ENCODE data around the gene GPRIN2. TPM values are rescaled to one million over a fixed set of nuclear protein-coding genes. Genes with fewer than 3 reads are reported as not detected.
A peak's percentile ranks its signal among the peaks of the same experiment; 100 is the strongest.
"Not testable (repeated sequence)": the region's sequence is repeated elsewhere in the genome, so short reads cannot be mapped to it uniquely, and the experiment has no call there.

The GPRIN2 gene
- total and polyA plus RNA-seq, 2 donors: 0.24 to 0.82 TPM

GRCh38 chr10:46573314-46573713 is 16.9 kb upstream of the GPRIN2 start:
- not testable (repeated sequence) for H3K27ac ChIP-seq (ENCODE audit: low read depth in 1 of 2, low read length in 1 of 2); DNase-seq (ENCODE audit: low read depth in 6 of 9, low spot score in 9 of 9); H3K27me3 ChIP-seq (ENCODE audit: control insufficient read depth in 2 of 2, insufficient read depth in 1 of 2, low read length in 1 of 2); H3K4me1 ChIP-seq (ENCODE audit: control insufficient read depth in 2 of 2, insufficient read depth in 2 of 2, low read length in 2 of 2); H3K36me3 ChIP-seq (ENCODE audit: control insufficient read depth in 2 of 2, insufficient read depth in 2 of 2, low read length in 1 of 2); H3K9me3 ChIP-seq (ENCODE audit: control insufficient read depth in 2 of 2, insufficient read depth in 1 of 2, low read length in 1 of 2); H3K4me3 ChIP-seq (ENCODE audit: low read length in 2 of 2)
- WGBS: 90% methylated on average over 4 of the region's 5 CpGs

- DNase-seq (ENCODE audit: low read depth in 6 of 9, low spot score in 9 of 9); H3K9me3 ChIP-seq (ENCODE audit: control insufficient read depth in 2 of 2, insufficient read depth in 1 of 2, low read length in 1 of 2); H3K4me1 ChIP-seq (ENCODE audit: control insufficient read depth in 2 of 2, insufficient read depth in 2 of 2, low read length in 2 of 2); H3K4me3 ChIP-seq (ENCODE audit: low read length in 2 of 2); H3K27ac ChIP-seq (ENCODE audit: low read depth in 1 of 2, low read length in 1 of 2); H3K36me3 ChIP-seq (ENCODE audit: control insufficient read depth in 2 of 2, insufficient read depth in 2 of 2, low read length in 1 of 2); H3K27me3 ChIP-seq (ENCODE audit: control insufficient read depth in 2 of 2, insufficient read depth in 1 of 2, low read length in 1 of 2): not testable (repeated sequence)
- 42% methylated on average over 3 of the region's 4 CpGs for WGBS
Observed at GRCh38 chr10:46572765-46573164, 16.3 kb upstream of the GPRIN2 start.

- no CpG with 5 or more reads among the region's 2 CpGs for WGBS
- not testable (repeated sequence) for H3K4me1 ChIP-seq (ENCODE audit: control insufficient read depth in 2 of 2, insufficient read depth in 2 of 2, low read length in 2 of 2); H3K4me3 ChIP-seq (ENCODE audit: low read length in 2 of 2); DNase-seq (ENCODE audit: low read depth in 6 of 9, low spot score in 9 of 9); H3K27me3 ChIP-seq (ENCODE audit: control insufficient read depth in 2 of 2, insufficient read depth in 1 of 2, low read length in 1 of 2); H3K9me3 ChIP-seq (ENCODE audit: control insufficient read depth in 2 of 2, insufficient read depth in 1 of 2, low read length in 1 of 2); H3K36me3 ChIP-seq (ENCODE audit: control insufficient read depth in 2 of 2, insufficient read depth in 2 of 2, low read length in 1 of 2); H3K27ac ChIP-seq (ENCODE audit: low read depth in 1 of 2, low read length in 1 of 2)
Observed at GRCh38 chr10:46570655-46571054, 14.2 kb upstream of the GPRIN2 start.

- not testable (repeated sequence) for H3K36me3 ChIP-seq (ENCODE audit: control insufficient read depth in 2 of 2, insufficient read depth in 2 of 2, low read length in 1 of 2); H3K9me3 ChIP-seq (ENCODE audit: control insufficient read depth in 2 of 2, insufficient read depth in 1 of 2, low read length in 1 of 2); H3K27ac ChIP-seq (ENCODE audit: low read depth in 1 of 2, low read length in 1 of 2); H3K27me3 ChIP-seq (ENCODE audit: control insufficient read depth in 2 of 2, insufficient read depth in 1 of 2, low read length in 1 of 2); H3K4me1 ChIP-seq (ENCODE audit: control insufficient read depth in 2 of 2, insufficient read depth in 2 of 2, low read length in 2 of 2); DNase-seq (ENCODE audit: low read depth in 6 of 9, low spot score in 9 of 9); H3K4me3 ChIP-seq (ENCODE audit: low read length in 2 of 2)
- WGBS: 97% methylated on average over 3 of the region's 9 CpGs
Observed at GRCh38 chr10:46567151-46567550, 10.7 kb upstream of the GPRIN2 start.

- not testable (repeated sequence) for H3K27ac ChIP-seq (ENCODE audit: low read depth in 1 of 2, low read length in 1 of 2); H3K4me1 ChIP-seq (ENCODE audit: control insufficient read depth in 2 of 2, insufficient read depth in 2 of 2, low read length in 2 of 2); H3K4me3 ChIP-seq (ENCODE audit: low read length in 2 of 2); H3K36me3 ChIP-seq (ENCODE audit: control insufficient read depth in 2 of 2, insufficient read depth in 2 of 2, low read length in 1 of 2); H3K27me3 ChIP-seq (ENCODE audit: control insufficient read depth in 2 of 2, insufficient read depth in 1 of 2, low read length in 1 of 2); H3K9me3 ChIP-seq (ENCODE audit: control insufficient read depth in 2 of 2, insufficient read depth in 1 of 2, low read length in 1 of 2)
- DNase-seq (ENCODE audit: low read depth in 6 of 9, low spot score in 9 of 9): peak in 8 of 9 donors; percentile 27 to 76 (median 56)
- 9% methylated on average over 4 of the region's 6 CpGs for WGBS
Observed at GRCh38 chr10:46565591-46566332, 9.3 kb upstream of the GPRIN2 start.

GRCh38 chr10:46560952-46561351 is 4.5 kb upstream of the GPRIN2 start:
- H3K4me1 ChIP-seq (ENCODE audit: control insufficient read depth in 2 of 2, insufficient read depth in 2 of 2, low read length in 2 of 2): peaks cover 2 to 3% of the 10 kb centered on the region in 2 donors
- H3K9me3 ChIP-seq (ENCODE audit: control insufficient read depth in 2 of 2, insufficient read depth in 1 of 2, low read length in 1 of 2): peaks cover 0 to 12% of the 10 kb centered on the region in 2 donors
- no peak for DNase-seq (ENCODE audit: low read depth in 6 of 9, low spot score in 9 of 9)
- peaks cover 19 to 52% of the 10 kb centered on the region in 2 donors for H3K27me3 ChIP-seq (ENCODE audit: control insufficient read depth in 2 of 2, insufficient read depth in 1 of 2, low read length in 1 of 2)
- 67% methylated on average over 1 of the region's 1 CpG for WGBS
- H3K27ac ChIP-seq (ENCODE audit: low read depth in 1 of 2, low read length in 1 of 2): no peak overlapping the region
- H3K4me3 ChIP-seq (ENCODE audit: low read length in 2 of 2): no peak overlapping the region
- H3K36me3 ChIP-seq (ENCODE audit: control insufficient read depth in 2 of 2, insufficient read depth in 2 of 2, low read length in 1 of 2): no peaks in the 10 kb centered on the region

- Histone ChIP-seq H3K36me3 (ENCODE audit: control insufficient read depth in 2 of 2, insufficient read depth in 2 of 2, low read length in 1 of 2) (no peaks in the 10 kb centered on the region), H3K27ac (ENCODE audit: low read depth in 1 of 2, low read length in 1 of 2) (no peak overlapping the region), H3K9me3 (ENCODE audit: control insufficient read depth in 2 of 2, insufficient read depth in 1 of 2, low read length in 1 of 2) (peaks cover 0 to 12% of the 10 kb centered on the region in 2 donors), H3K4me1 (ENCODE audit: control insufficient read depth in 2 of 2, insufficient read depth in 2 of 2, low read length in 2 of 2) (peaks cover 3 to 5% of the 10 kb centered on the region in 2 donors), H3K4me3 (ENCODE audit: low read length in 2 of 2) (no peak overlapping the region), H3K27me3 (ENCODE audit: control insufficient read depth in 2 of 2, insufficient read depth in 1 of 2, low read length in 1 of 2) (peaks cover 25 to 58% of the 10 kb centered on the region in 2 donors)
- 88% methylated on average over 5 of the region's 5 CpGs for WGBS
- no peak for DNase-seq (ENCODE audit: low read depth in 6 of 9, low spot score in 9 of 9)
Observed at GRCh38 chr10:46560381-46560780, 3.9 kb upstream of the GPRIN2 start.

- Histone ChIP-seq H3K36me3 (ENCODE audit: control insufficient read depth in 2 of 2, insufficient read depth in 2 of 2, low read length in 1 of 2) (no peaks in the 10 kb centered on the region), H3K27me3 (ENCODE audit: control insufficient read depth in 2 of 2, insufficient read depth in 1 of 2, low read length in 1 of 2) (peaks cover 33 to 69% of the 10 kb centered on the region in 2 donors), H3K4me1 (ENCODE audit: control insufficient read depth in 2 of 2, insufficient read depth in 2 of 2, low read length in 2 of 2) (peaks cover 3 to 5% of the 10 kb centered on the region in 2 donors), H3K27ac (ENCODE audit: low read depth in 1 of 2, low read length in 1 of 2) (no peak overlapping the region), H3K9me3 (ENCODE audit: control insufficient read depth in 2 of 2, insufficient read depth in 1 of 2, low read length in 1 of 2) (peaks cover 0 to 12% of the 10 kb centered on the region in 2 donors), H3K4me3 (ENCODE audit: low read length in 2 of 2) (no peak overlapping the region)
- 96% methylated on average over 5 of the region's 5 CpGs for WGBS
- DNase-seq (ENCODE audit: low read depth in 6 of 9, low spot score in 9 of 9): no peak
Observed at GRCh38 chr10:46559231-46559671, 2.8 kb upstream of the GPRIN2 start.

GRCh38 chr10:46558392-46559185 is 2.1 kb upstream of the GPRIN2 start:
- Histone ChIP-seq H3K36me3 (ENCODE audit: control insufficient read depth in 2 of 2, insufficient read depth in 2 of 2, low read length in 1 of 2) (no peaks in the 10 kb centered on the region), H3K27ac (ENCODE audit: low read depth in 1 of 2, low read length in 1 of 2) (no peak overlapping the region), H3K4me3 (ENCODE audit: low read length in 2 of 2) (no peak overlapping the region), H3K9me3 (ENCODE audit: control insufficient read depth in 2 of 2, insufficient read depth in 1 of 2, low read length in 1 of 2) (peaks cover 0 to 12% of the 10 kb centered on the region in 2 donors), H3K27me3 (ENCODE audit: control insufficient read depth in 2 of 2, insufficient read depth in 1 of 2, low read length in 1 of 2) (peaks cover 33 to 76% of the 10 kb centered on the region in 2 donors), H3K4me1 (ENCODE audit: control insufficient read depth in 2 of 2, insufficient read depth in 2 of 2, low read length in 2 of 2) (peaks cover 3 to 5% of the 10 kb centered on the region in 2 donors)
- no peak for DNase-seq (ENCODE audit: low read depth in 6 of 9, low spot score in 9 of 9)
- 89% methylated on average over 9 of the region's 9 CpGs for WGBS

All from thymus (tissue), 11 donors.